Mucosa of descending colon (tissue), 3 donors: ENCODE data around the gene IRAK2. TPM values are rescaled to one million over a fixed set of nuclear protein-coding genes. Genes with fewer than 3 reads are reported as not detected.

Experiments used
- ATAC-seq: fragments of 200-7000 bp; cut with Tn5 transposase; one replicate; pipeline ENCODE4 v1.9.1; 2020; ENCODE audit warnings: mild to moderate bottlenecking, moderate library complexity
- DNase-seq, 3 donors: peaks; one replicate each; pipeline ENCODE4 v3.0.0-alpha.2; 2020
- H3K36me3 ChIP-seq: fragments of 200-600 bp; one replicate; pipeline ENCODE4 v1.8.0; 2021; ENCODE audit warnings: low read depth, mild to moderate bottlenecking
- H3K4me1 ChIP-seq: fragments of 200-600 bp; one replicate; pipeline ENCODE4 v1.8.0; 2021; ENCODE audit warnings: low read depth, mild to moderate bottlenecking
- H3K4me3 ChIP-seq: fragments of 200-600 bp; one replicate; pipeline ENCODE4 v1.8.0; 2021; ENCODE audit warnings: mild to moderate bottlenecking
- H3K9me3 ChIP-seq: fragments of 200-600 bp; one replicate; pipeline ENCODE4 v1.8.0; 2021; ENCODE audit warnings: mild to moderate bottlenecking
- CTCF ChIP-seq: fragments of 200-600 bp; IDR thresholded peaks from one replicate; pipeline ENCODE4 v1.8.0; 2022; ENCODE audit warnings: antibody characterized with exemption, mild to moderate bottlenecking
- intact Hi-C, 2 donors: fragments of 100-400 bp; cut with DNase I in 1 of 2; cut with micrococcal nuclease in 1 of 2; formaldehyde crosslinking; loops; one replicate each; pipeline versions ENCODE4 v1.11.0 to v1.11.1; 2022; cut with DNase I, micrococcal nuclease
- total RNA-seq, 3 donors: library from RNA; stranded (reverse); fragmentation: NEBNext Ultra II Directional in 2 of 3; extraction: Animal tissue kit (Norgen Biotek cat#: 25700) in 2 of 3; gene quantifications; one replicate each; pipeline versions ENCODE4 v1.2.1 to v1.2.4, GENCODE V29; 2021 to 2023
- donor health status: DM: no; HTN: no; CAD: no; lungs with moderate emphysema.
- donor health status: DM: no; HTN: no; CAD: no.
- donor health status: DM: no; HTN: yes; CAD: no.

IRAK2 gene
- total RNA-seq, 3 donors from 2014 or later, result 1.1 to 3.2 (median 2.4) TPM

DNA sequence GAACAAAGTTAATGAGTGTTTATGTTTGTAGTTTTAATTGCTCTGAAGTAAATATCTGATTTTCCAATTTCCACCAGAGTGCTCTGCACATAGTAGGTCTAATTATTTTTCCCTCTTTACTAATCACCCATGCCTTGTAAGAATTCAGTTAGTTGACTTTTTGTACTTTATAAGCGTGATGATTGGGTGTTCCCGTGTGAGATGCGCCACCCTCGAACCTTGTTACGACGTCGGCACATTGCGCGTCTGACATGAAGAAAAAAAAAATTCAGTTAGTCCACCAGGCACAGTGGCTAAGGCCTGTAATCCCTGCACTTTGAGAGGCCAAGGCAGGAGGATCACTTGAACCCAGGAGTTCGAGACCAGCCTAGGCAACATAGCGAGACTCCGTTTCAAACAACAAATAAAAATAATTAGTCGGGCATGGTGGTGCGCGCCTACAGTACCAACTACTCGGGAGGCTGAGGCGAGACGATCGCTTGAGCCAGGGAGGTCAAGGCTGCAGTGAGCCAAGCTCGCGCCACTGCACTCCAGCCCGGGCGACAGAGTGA is 23.6 kb upstream of the IRAK2 start:
- no peak for ATAC-seq
- Histone ChIP-seq H3K4me1 (peaks cover 15% of the 10 kb centered on the region), H3K36me3 (no peaks in the 10 kb centered on the region), H3K4me3 (no peak overlapping the region), H3K9me3 (no peaks in the 10 kb centered on the region)
- intact Hi-C loops, result no loop called here
- no peak for DNase-seq
- TF ChIP-seq CTCF, result no peak

GRCh38 chr3:10142707-10143560 is 21.8 kb upstream of the IRAK2 start:
- H3K4me3 ChIP-seq, result peak overlapping the region; percentile 38
- H3K36me3 ChIP-seq, result no peaks in the 10 kb centered on the region
- no peak for ATAC-seq
- peaks cover 15% of the 10 kb centered on the region for H3K4me1 ChIP-seq
- DNase-seq, result peak in 2 of 3 donors; percentile 32 to 54
- H3K9me3 ChIP-seq, result no peaks in the 10 kb centered on the region
- intact Hi-C loops, result no loop called here
- no peak for TF ChIP-seq CTCF

GRCh38 chr3:10145685-10146084 is 19.0 kb upstream of the IRAK2 start:
- H3K4me1 ChIP-seq, result peaks cover 15% of the 10 kb centered on the region
- no peak for TF ChIP-seq CTCF
- H3K9me3 ChIP-seq, result no peaks in the 10 kb centered on the region
- intact Hi-C loops, result no loop called here
- no peak overlapping the region for H3K4me3 ChIP-seq
- DNase-seq, result no peak
- H3K36me3 ChIP-seq, result peaks cover 3% of the 10 kb centered on the region
- no peak for ATAC-seq

GRCh38 chr3:10149226-10149625 is 15.5 kb upstream of the IRAK2 start:
- intact Hi-C loops, result no loop called here
- H3K36me3 ChIP-seq, result peaks cover 14% of the 10 kb centered on the region
- no peak for TF ChIP-seq CTCF
- no peak overlapping the region for H3K4me3 ChIP-seq
- no peaks in the 10 kb centered on the region for H3K9me3 ChIP-seq
- peak; percentile 41 for ATAC-seq
- no peak for DNase-seq
- H3K4me1 ChIP-seq, result peaks cover 2% of the 10 kb centered on the region

DNA sequence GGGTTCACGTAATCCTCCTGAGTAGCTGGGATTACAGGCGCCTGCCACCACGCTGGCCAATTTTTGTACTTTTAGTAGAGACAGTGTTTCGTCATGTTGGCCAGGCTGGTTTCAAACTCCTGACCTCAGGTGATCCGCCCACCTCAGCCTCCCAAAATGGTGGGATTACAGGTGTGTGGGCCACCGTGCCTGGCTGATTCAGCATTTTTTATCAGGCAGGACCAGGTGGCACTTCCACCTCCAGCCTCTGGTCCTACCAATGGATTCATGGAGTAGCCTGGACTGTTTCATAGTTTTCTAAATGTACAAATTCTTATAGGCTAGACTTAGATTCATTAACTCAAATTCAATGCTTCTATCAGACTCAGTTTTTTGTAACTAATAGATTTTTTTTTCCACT is 13.7 kb upstream of the IRAK2 start:
- Histone ChIP-seq H3K4me3 (no peak overlapping the region), H3K9me3 (no peaks in the 10 kb centered on the region), H3K4me1 (no peaks in the 10 kb centered on the region), H3K36me3 (peaks cover 14% of the 10 kb centered on the region)
- intact Hi-C loops, result no loop called here
- no peak for DNase-seq
- ATAC-seq, result no peak
- TF ChIP-seq CTCF, result no peak
